HG02763 (cell line): ENCODE results near the gene COL4A6.
"Not testable (repeated sequence)": the region's sequence is repeated elsewhere in the genome, so short reads cannot be mapped to it uniquely, and the experiment has no call there.

Experiments
- ATAC-seq: cut with Tn5 transposase; IDR thresholded peaks from one replicate; pipeline ENCODE4 v1.9.1; 2021; ENCODE audit warnings: mild to moderate bottlenecking, moderate library complexity; ENCODE audit not compliant: unreplicated experiment

Gene COL4A6

GRCh38 chrX:108412783-108413182 lies 25.4 kb downstream of the COL4A6 start:
- ATAC-seq = no peak

- ATAC-seq = no peak
Measured at GRCh38 chrX:108399418-108400165, 38.6 kb downstream of the COL4A6 start.

- ATAC-seq = no peak
Measured at GRCh38 chrX:108397627-108398391, 40.4 kb downstream of the COL4A6 start.

- no peak for ATAC-seq
Measured at GRCh38 chrX:108396986-108397385, 41.2 kb downstream of the COL4A6 start.

- ATAC-seq = no peak
Measured at GRCh38 chrX:108396188-108396891, 41.9 kb downstream of the COL4A6 start.

- not testable (repeated sequence) for ATAC-seq
Measured at GRCh38 chrX:108390976-108391717, 47.1 kb downstream of the COL4A6 start.

GRCh38 chrX:108384783-108385182 lies 53.4 kb downstream of the COL4A6 start:
- no peak for ATAC-seq

GRCh38 chrX:108380222-108380621 lies 58.0 kb downstream of the COL4A6 start:
- ATAC-seq = no peak

- not testable (repeated sequence) for ATAC-seq
Measured at GRCh38 chrX:108376821-108377220, 61.4 kb downstream of the COL4A6 start.

- not testable (repeated sequence) for ATAC-seq
Measured at GRCh38 chrX:108375591-108375990, 62.6 kb downstream of the COL4A6 start.

GRCh38 chrX:108366644-108367406 lies 71.4 kb downstream of the COL4A6 start:
- ATAC-seq = no peak

GRCh38 chrX:108362026-108362425 lies 76.2 kb downstream of the COL4A6 start:
- ATAC-seq = no peak

- ATAC-seq = no peak
Measured at GRCh38 chrX:108361316-108361715, 76.9 kb downstream of the COL4A6 start.

GRCh38 chrX:108359806-108360602 lies 78.2 kb downstream of the COL4A6 start:
- ATAC-seq = no peak

- no peak for ATAC-seq
Measured at GRCh38 chrX:108353452-108353851, 84.8 kb downstream of the COL4A6 start.

- no peak for ATAC-seq
Measured at GRCh38 chrX:108349210-108349609, 89.0 kb downstream of the COL4A6 start.

- ATAC-seq = no peak
Measured at GRCh38 chrX:108348525-108348924, 89.7 kb downstream of the COL4A6 start.

- ATAC-seq = no peak
Measured at GRCh38 chrX:108347800-108348199, 90.4 kb downstream of the COL4A6 start.

- no peak for ATAC-seq
Measured at GRCh38 chrX:108344216-108344615, 94.0 kb downstream of the COL4A6 start.
